HCT116 (cell line): ENCODE measurements around the gene CDH4. TPM values are rescaled to one million over a fixed set of nuclear protein-coding genes. Genes with fewer than 3 reads are reported as not detected.

ENCODE experiments used
- ATAC-seq: fragments of 200-7000 bp; cut with Tn5 transposase; 2 replicates; pipeline ENCODE4 v1.9.1; 2020; ENCODE audit warnings: mild to moderate bottlenecking, moderate library complexity
- BruUV-seq: library from RNA; stranded (reverse); fragments of 400-500 nt; replicated peaks from 2 replicates; lab custom pipeline; 2021; lab: Mats Ljungman, UMichigan
- CTCF ChIA-PET: fragments of 300-600 bp; sonication (Branson Sonifier 250); formaldehyde crosslinking; loops from one replicate; lab custom pipeline; 2021; ENCODE audit warnings: antibody characterized with exemption; lab: Charles Lee
- POLR2A ChIA-PET: fragments of 300-600, 350-600 bp; sonication (Branson Sonifier 250); formaldehyde crosslinking; loops from one replicate; lab custom pipeline; 2021; ENCODE audit warnings: antibody characterized with exemption; lab: Charles Lee
- RAD21 ChIA-PET, 2 experiments: fragments of 300-600 bp; sonication (Branson Sonifier 250); formaldehyde crosslinking; loops; one replicate each; lab custom pipeline; 2023; ENCODE audit warnings: low total read pairs in 2 of 2; ENCODE audit not compliant: uncharacterized antibody in 2 of 2, unreplicated experiment in 2 of 2, low non-redundant PET in 1 of 2; lab: Charles Lee
- DNase-seq: peaks from one replicate; pipeline ENCODE4 v3.0.0-alpha.2; 2010; ENCODE audit warnings: low read depth, low spot score
- H2AFZ ChIP-seq: fragments of 200-600 bp; shearing (Covaris generic), sonication (generic); 2 replicates; pipeline ENCODE4 v1.6.1; 2017; ENCODE audit warnings: low read depth, mixed run types, mixed read lengths, antibody characterized with exemption, low read length; ENCODE audit not compliant: poor library complexity, severe bottlenecking
- H3K27ac ChIP-seq: 2 replicates; pipeline ENCODE4 v1.5.1; 2012; ENCODE audit warnings: low read depth, low read length
- H3K27me3 ChIP-seq: fragments of 200-600 bp; sonication (generic); 2 replicates; pipeline ENCODE4 v1.6.1; 2016; ENCODE audit warnings: mixed run types, low read length, mixed read lengths; ENCODE audit not compliant: insufficient read depth
- H3K36me3 ChIP-seq, 2 experiments: fragments of 200-500 bp in 1 of 2; fragments of 200-600 bp in 1 of 2; sonication (Bioruptor generic) in 1 of 2; sonication (generic) in 1 of 2; 2 replicates each; pipeline versions ENCODE4 v1.5.1 to v1.6.1; 2014 to 2016; ENCODE audit warnings: low read length in 2 of 2, inconsistent platforms in 1 of 2, mixed read lengths in 1 of 2, mixed run types in 1 of 2; ENCODE audit not compliant: insufficient read depth in 2 of 2, control insufficient read depth in 1 of 2
- H3K4me1 ChIP-seq, 2 experiments: fragments of 200-600 bp in 1 of 2; sonication (generic) in 1 of 2; 2 replicates each; pipeline versions ENCODE4 v1.5.1 to v1.6.1; 2012 to 2017; ENCODE audit warnings: low read length in 2 of 2, inconsistent platforms in 1 of 2, mild to moderate bottlenecking in 1 of 2, mixed read lengths in 1 of 2, mixed run types in 1 of 2, moderate library complexity in 1 of 2; ENCODE audit not compliant: insufficient read depth in 2 of 2, control insufficient read depth in 1 of 2
- H3K4me2 ChIP-seq: fragments of 200-600 bp; sonication (generic); 2 replicates; pipeline ENCODE4 v1.6.1; 2017; ENCODE audit warnings: mixed run types, low read length, mixed read lengths
- H3K4me3 ChIP-seq, 2 experiments: fragments of 200-600 bp in 1 of 2; sonication (generic) in 1 of 2; replicated peaks in 1 of 2; 2 replicates each; pipeline ENCODE4 v1.5.1; 2011 to 2016; ENCODE audit warnings: low read length in 2 of 2, control low read depth in 1 of 2, low read depth in 1 of 2, mild to moderate bottlenecking in 1 of 2, mixed read lengths in 1 of 2, mixed run types in 1 of 2
- H3K79me2 ChIP-seq: fragments of 200-600 bp; sonication (generic); 2 replicates; pipeline ENCODE4 v1.6.1; 2017; ENCODE audit warnings: mild to moderate bottlenecking, mixed run types, low read length, moderate library complexity, mixed read lengths; ENCODE audit not compliant: insufficient read depth
- H3K9ac ChIP-seq: fragments of 200-600 bp; sonication (generic); 2 replicates; pipeline ENCODE4 v1.6.1; 2016; ENCODE audit warnings: low read length, mixed read lengths
- H3K9me2 ChIP-seq: fragments of 200-600 bp; sonication (generic), shearing (Covaris generic); 2 replicates; pipeline ENCODE4 v1.6.1; 2017; ENCODE audit warnings: mixed run types, mild to moderate bottlenecking, moderate library complexity; ENCODE audit not compliant: insufficient read depth
- H3K9me3 ChIP-seq, 2 experiments: fragments of 200-500 bp in 1 of 2; fragments of 200-600 bp in 1 of 2; sonication (Bioruptor generic) in 1 of 2; sonication (generic) in 1 of 2; 2 replicates each; pipeline ENCODE4 v1.6.1; 2014 to 2017; ENCODE audit warnings: low read length in 2 of 2, mixed read lengths in 2 of 2, inconsistent platforms in 1 of 2, low read depth in 1 of 2, mild to moderate bottlenecking in 1 of 2, mixed run types in 1 of 2, moderate library complexity in 1 of 2; ENCODE audit not compliant: control insufficient read depth in 1 of 2, insufficient read depth in 1 of 2
- H4K20me1 ChIP-seq: fragments of 200-600 bp; sonication (generic), shearing (Covaris generic); 2 replicates; pipeline ENCODE4 v1.6.1; 2017; ENCODE audit warnings: mixed run types, mild to moderate bottlenecking, moderate library complexity; ENCODE audit not compliant: insufficient read depth
- ATF3 ChIP-seq: IDR thresholded peaks from 2 replicates; pipeline ENCODE4 v1.6.1; 2012
- CBX3 ChIP-seq: IDR thresholded peaks from 2 replicates; pipeline ENCODE4 v1.6.1; 2012; ENCODE audit warnings: low read depth
- CEBPB ChIP-seq: IDR thresholded peaks from 2 replicates; pipeline ENCODE4 v1.6.1; 2012; ENCODE audit warnings: low read depth
- CTCF ChIP-seq, 3 experiments: fragments of 200-600 bp in 1 of 3; sonication (generic) in 1 of 3; IDR thresholded peaks in 2 of 3; conservative IDR thresholded peaks in 1 of 3; 2 replicates each; pipeline ENCODE4 v1.5.1; 2012 to 2017; ENCODE audit warnings: low read depth in 2 of 3, low read length in 2 of 3, antibody characterized with exemption in 1 of 3, borderline replicate concordance in 1 of 3, control low read depth in 1 of 3, mild to moderate bottlenecking in 1 of 3, mixed read lengths in 1 of 3, mixed run types in 1 of 3, moderate library complexity in 1 of 3; ENCODE audit not compliant: insufficient read depth in 1 of 3
- EGR1 ChIP-seq: IDR thresholded peaks from 2 replicates; pipeline ENCODE4 v1.6.1; 2012; ENCODE audit warnings: low read depth
- ELF1 ChIP-seq: IDR thresholded peaks from 2 replicates; pipeline ENCODE4 v1.6.1; 2012; ENCODE audit warnings: low read depth, borderline replicate concordance
- EZH2 ChIP-seq: fragments of 200-600 bp; sonication (generic); IDR thresholded peaks from 2 replicates; pipeline ENCODE4 v1.6.1; 2017; ENCODE audit warnings: antibody characterized with exemption, mixed run types
- FOSL1 ChIP-seq: IDR thresholded peaks from 2 replicates; pipeline ENCODE4 v1.6.1; 2012; ENCODE audit warnings: low read depth
- JUND ChIP-seq: IDR thresholded peaks from 2 replicates; pipeline ENCODE4 v1.6.1; 2012
- MAX ChIP-seq: IDR thresholded peaks from 2 replicates; pipeline ENCODE4 v1.6.1; 2012
- POLR2AphosphoS5 ChIP-seq: IDR thresholded peaks from 2 replicates; pipeline ENCODE4 v1.6.1; 2011; ENCODE audit warnings: mild to moderate bottlenecking, low read depth, low read length, moderate library complexity
- RAD21 ChIP-seq: IDR thresholded peaks from 2 replicates; pipeline ENCODE4 v1.6.1; 2012; ENCODE audit warnings: low read depth, mild to moderate bottlenecking
- REST ChIP-seq: IDR thresholded peaks from 2 replicates; pipeline ENCODE4 v1.6.1; 2012; ENCODE audit warnings: low read depth
- SP1 ChIP-seq: IDR thresholded peaks from 2 replicates; pipeline ENCODE4 v1.6.1; 2012; ENCODE audit warnings: low read depth
- SRF ChIP-seq: IDR thresholded peaks from 2 replicates; pipeline ENCODE4 v1.6.1; 2012; ENCODE audit warnings: low read depth
- TCF7L2 ChIP-seq: IDR thresholded peaks from 2 replicates; pipeline ENCODE4 v1.7.0; 2011; ENCODE audit warnings: borderline replicate concordance, inconsistent platforms; ENCODE audit not compliant: insufficient read depth, insufficient read length; ENCODE audit errors: extremely low read depth
- YY1 ChIP-seq: IDR thresholded peaks from 2 replicates; pipeline ENCODE4 v1.6.1; 2011; ENCODE audit warnings: low read length, low read depth, moderate library complexity, mild to moderate bottlenecking; ENCODE audit not compliant: insufficient replicate concordance; ENCODE audit errors: extremely low read depth
- ZBTB33 ChIP-seq: IDR thresholded peaks from 2 replicates; pipeline ENCODE4 v1.6.1; 2011; ENCODE audit warnings: mild to moderate bottlenecking, low read length, moderate library complexity; ENCODE audit not compliant: insufficient replicate concordance; ENCODE audit errors: extremely low read depth
- ZNF274 ChIP-seq: fragments of 200-500 bp; sonication (Bioruptor generic); IDR thresholded peaks from 2 replicates; pipeline ENCODE4 v1.6.1; 2014; ENCODE audit warnings: mild to moderate bottlenecking, low read depth, low read length, inconsistent platforms
- intact Hi-C: fragments of 100-400 bp; cut with micrococcal nuclease; formaldehyde crosslinking; loops from 2 replicates; pipeline ENCODE4 v1.10.0; 2022
- total RNA-seq: library from RNA; stranded (reverse); gene quantifications from one replicate; pipeline ENCODE4 v1.2.1, GENCODE V29; 2021; ENCODE audit not compliant: unreplicated experiment

Gene CDH4
- total RNA-seq, 1 experiment from 2014 or later: not detected

- ChIA-PET POLR2A (no interaction called here), RAD21 (no interaction called here), CTCF (no interaction called here)
- DNase-seq: no peak
- no peaks in the 10 kb centered on the region for H3K4me1 ChIP-seq
- H3K79me2 ChIP-seq: no peaks in the 10 kb centered on the region
- H2AFZ ChIP-seq: no peak overlapping the region
- no peaks in the 10 kb centered on the region for H3K36me3 ChIP-seq
- no peak overlapping the region for H3K9ac ChIP-seq
- H3K9me2 ChIP-seq: no peaks in the 10 kb centered on the region
- intact Hi-C loops: no loop called here
- H3K4me2 ChIP-seq: no peak overlapping the region
- H3K27me3 ChIP-seq: no peaks in the 10 kb centered on the region
- H3K9me3 ChIP-seq: no peaks in the 10 kb centered on the region
- no TSS peak for BruUV-seq
- H3K27ac ChIP-seq: no peak overlapping the region
- no peaks in the 10 kb centered on the region for H4K20me1 ChIP-seq
- no peak for ATAC-seq
- TF ChIP-seq CEBPB (no peak), SP1 (no peak), ATF3 (no peak), REST (no peak), ELF1 (no peak), MAX (no peak), ZNF274 (no peak), EGR1 (no peak), RAD21 (no peak), ZBTB33 (no peak), TCF7L2 (no peak), YY1 (no peak), SRF (no peak), CTCF (IDR thresholded peaks at IDR 0.05 in 2 of 3, conservative IDR thresholded peaks at IDR 0.05 in 1 of 3; ENCODE audit: borderline replicate concordance in 1 of 3, insufficient read depth in 1 of 3, low read depth in 2 of 3, low read length in 2 of 3) (no peak), FOSL1 (no peak), JUND (no peak), POLR2AphosphoS5 (no peak), CBX3 (no peak), EZH2 (no peak)
- no peak overlapping the region for H3K4me3 ChIP-seq
Observed at GRCh38 chr20:61890210-61890609, 638.1 kb downstream of the CDH4 start.
